Measurements from ENCODE around the gene LRRC47.

DNA sequence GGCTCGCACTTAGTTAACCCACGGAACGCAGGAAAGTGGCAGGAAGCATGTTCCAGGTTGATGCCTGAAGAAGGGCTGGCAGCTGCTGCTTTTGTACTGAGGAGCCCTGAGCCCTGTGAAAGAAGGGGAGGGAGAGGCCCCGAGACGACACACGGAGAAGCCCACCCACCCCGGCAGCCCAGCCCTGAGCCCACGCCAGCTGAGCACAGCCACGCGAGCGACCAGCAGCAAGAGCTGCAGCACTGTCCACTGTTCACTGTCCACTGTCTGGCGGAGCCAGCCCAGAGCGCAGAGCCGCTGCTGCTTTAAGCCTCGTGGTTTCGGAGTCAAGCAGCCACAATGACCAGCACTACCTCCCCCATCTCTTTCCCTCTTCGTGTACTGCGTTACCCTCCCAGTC, 5.3 kb downstream of the LRRC47 start:
- TF ChIP-seq POLR2A (IDR thresholded peaks at IDR 0.05), result no peak
- TF ChIP-seq, protein P1, sequence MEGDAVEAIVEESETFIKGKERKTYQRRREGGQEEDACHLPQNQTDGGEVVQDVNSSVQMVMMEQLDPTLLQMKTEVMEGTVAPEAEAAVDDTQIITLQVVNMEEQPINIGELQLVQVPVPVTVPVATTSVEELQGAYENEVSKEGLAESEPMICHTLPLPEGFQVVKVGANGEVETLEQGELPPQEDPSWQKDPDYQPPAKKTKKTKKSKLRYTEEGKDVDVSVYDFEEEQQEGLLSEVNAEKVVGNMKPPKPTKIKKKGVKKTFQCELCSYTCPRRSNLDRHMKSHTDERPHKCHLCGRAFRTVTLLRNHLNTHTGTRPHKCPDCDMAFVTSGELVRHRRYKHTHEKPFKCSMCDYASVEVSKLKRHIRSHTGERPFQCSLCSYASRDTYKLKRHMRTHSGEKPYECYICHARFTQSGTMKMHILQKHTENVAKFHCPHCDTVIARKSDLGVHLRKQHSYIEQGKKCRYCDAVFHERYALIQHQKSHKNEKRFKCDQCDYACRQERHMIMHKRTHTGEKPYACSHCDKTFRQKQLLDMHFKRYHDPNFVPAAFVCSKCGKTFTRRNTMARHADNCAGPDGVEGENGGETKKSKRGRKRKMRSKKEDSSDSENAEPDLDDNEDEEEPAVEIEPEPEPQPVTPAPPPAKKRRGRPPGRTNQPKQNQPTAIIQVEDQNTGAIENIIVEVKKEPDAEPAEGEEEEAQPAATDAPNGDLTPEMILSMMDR (IDR thresholded peaks at IDR 0.05), result no peak
